Thyroid gland (tissue), 4 donors: Measurements from ENCODE around the gene LIN7A. TPM values are rescaled to one million over a fixed set of nuclear protein-coding genes. Genes with fewer than 3 reads are reported as not detected.

Experiments used
- DNase-seq, 2 donors: peaks; one replicate each; pipeline ENCODE4 v3.0.0-alpha.2; 2019
- H3K27ac ChIP-seq, 3 donors: fragments of 200-600 bp; sonication (generic); 1 replicate in 2 of 3; 2 replicates in 1 of 3; pipeline ENCODE4 v1.5.1; 2016 to 2019; ENCODE audit warnings: mild to moderate bottlenecking in 1 of 3, moderate library complexity in 1 of 3
- H3K27me3 ChIP-seq: fragments of 200-600 bp; sonication (generic); one replicate; pipeline ENCODE4 v1.5.1; 2019
- H3K36me3 ChIP-seq, 2 donors: fragments of 200-600 bp; sonication (generic); one replicate each; pipeline ENCODE4 v1.5.1; 2016 to 2019
- H3K4me1 ChIP-seq, 2 donors: fragments of 200-600 bp; sonication (generic); one replicate each; pipeline ENCODE4 v1.5.1; 2017 to 2019
- H3K4me3 ChIP-seq, 3 donors: fragments of 200-600 bp; sonication (generic); replicated peaks in 1 of 3; 1 replicate in 2 of 3; 2 replicates in 1 of 3; pipeline ENCODE4 v1.5.1; 2016; ENCODE audit warnings: mild to moderate bottlenecking in 1 of 3
- H3K9me3 ChIP-seq: fragments of 200-600 bp; sonication (generic); one replicate; pipeline ENCODE4 v1.5.1; 2017
- CTCF ChIP-seq, 6 experiments: fragments of 200-600 bp in 3 of 6; fragments of 450-650 bp in 3 of 6; sonication (generic) in 3 of 6; IDR thresholded peaks; one replicate each; pipeline ENCODE4 v1.5.1; 2016 to 2019; ENCODE audit warnings: antibody characterized with exemption in 6 of 6, mild to moderate bottlenecking in 2 of 6, inconsistent platforms in 1 of 6, moderate library complexity in 1 of 6
- POLR2A ChIP-seq, 2 donors: fragments of 450-650 bp; IDR thresholded peaks; one replicate each; pipeline ENCODE4 v1.6.1; 2017; ENCODE audit warnings: antibody characterized with exemption in 2 of 2, mild to moderate bottlenecking in 2 of 2, moderate library complexity in 1 of 2
- WGBS, 2 donors: methylation state at CpG; one replicate each; pipeline ENCODE4 v1.1.5; 2017; 5-methylcytosine and 5-hydroxymethylcytosine counted together
- intact Hi-C: fragments of 100-400 bp; cut with DNase I; formaldehyde crosslinking; loops from one replicate; pipeline ENCODE4 v1.15.1; 2023
- total RNA-seq, 4 donors: library from RNA; depleted of rRNA; stranded (reverse); fragments of >200 nt; gene quantifications; one replicate each; pipeline ENCODE4 v1.2.3, GENCODE V29; 2016

Gene LIN7A
- total RNA-seq, 4 donors from 2014 or later, result 7.9 to 21.4 (median 18.4) TPM

- Histone ChIP-seq H3K4me3 (no peak overlapping the region), H3K4me1 (no peaks in the 10 kb centered on the region), H3K27me3 (no peaks in the 10 kb centered on the region), H3K36me3 (no peaks in the 10 kb centered on the region), H3K9me3 (no peaks in the 10 kb centered on the region), H3K27ac (no peak overlapping the region)
- WGBS, 2 donors, result 82 to 97% methylated on average over 3 to 4 of the region's 4 CpGs
- intact Hi-C loops, result no loop called here
- no peak for DNase-seq
- no peak for TF ChIP-seq CTCF (IDR thresholded peaks at IDR 0.05)
- no peak for TF ChIP-seq POLR2A (IDR thresholded peaks at IDR 0.05)
These were observed 116.2 kb downstream of the LIN7A start for GRCh38 chr12:80821513-80822000.

- Histone ChIP-seq H3K36me3 (no peaks in the 10 kb centered on the region), H3K9me3 (no peaks in the 10 kb centered on the region), H3K27ac (no peak overlapping the region), H3K4me3 (no peak overlapping the region), H3K4me1 (no peaks in the 10 kb centered on the region), H3K27me3 (no peaks in the 10 kb centered on the region)
- no peak for TF ChIP-seq POLR2A (IDR thresholded peaks at IDR 0.05)
- TF ChIP-seq CTCF (IDR thresholded peaks at IDR 0.05), result no peak
- DNase-seq, result no peak
- intact Hi-C loops, result no loop called here
These were observed 118.9 kb downstream of the LIN7A start for GRCh38 chr12:80818878-80819277.

- no peaks in the 10 kb centered on the region for H3K27me3 ChIP-seq
- TF ChIP-seq CTCF (IDR thresholded peaks at IDR 0.05), result no peak
- TF ChIP-seq POLR2A (IDR thresholded peaks at IDR 0.05), result no peak
- intact Hi-C loops, result no loop called here
- DNase-seq, result no peak
- H3K4me3 ChIP-seq, result no peak overlapping the region
- H3K36me3 ChIP-seq, result no peaks in the 10 kb centered on the region
- no peaks in the 10 kb centered on the region for H3K4me1 ChIP-seq
- H3K9me3 ChIP-seq, result no peaks in the 10 kb centered on the region
- H3K27ac ChIP-seq, result no peak overlapping the region
These were observed 122.4 kb downstream of the LIN7A start for GRCh38 chr12:80815351-80815750.

- TF ChIP-seq CTCF (IDR thresholded peaks at IDR 0.05) (no peak), POLR2A (IDR thresholded peaks at IDR 0.05) (no peak)
- Histone ChIP-seq H3K27me3 (no peaks in the 10 kb centered on the region), H3K4me3 (no peak overlapping the region), H3K4me1 (no peaks in the 10 kb centered on the region), H3K9me3 (no peaks in the 10 kb centered on the region), H3K36me3 (no peaks in the 10 kb centered on the region), H3K27ac (no peak overlapping the region)
- DNase-seq, result no peak
- intact Hi-C loops, result no loop called here
- WGBS, 2 donors, result 80 to 87% methylated on average over 4 of the region's 4 CpGs
These were observed 123.3 kb downstream of the LIN7A start for GRCh38 chr12:80814453-80814852.

- Histone ChIP-seq H3K27me3 (no peaks in the 10 kb centered on the region), H3K27ac (no peak overlapping the region), H3K4me3 (no peak overlapping the region), H3K36me3 (no peaks in the 10 kb centered on the region), H3K4me1 (no peaks in the 10 kb centered on the region), H3K9me3 (no peaks in the 10 kb centered on the region)
- intact Hi-C loops, result no loop called here
- WGBS, 2 donors, result 68 to 74% methylated on average over 2 of the region's 2 CpGs
- TF ChIP-seq POLR2A (IDR thresholded peaks at IDR 0.05), result no peak
- no peak for TF ChIP-seq CTCF (IDR thresholded peaks at IDR 0.05)
- no peak for DNase-seq
These were observed 123.9 kb downstream of the LIN7A start for GRCh38 chr12:80813820-80814219.
